IPS-15b (cell line): ENCODE measurements around the gene SRD5A2.
A peak's percentile ranks its signal among the peaks of the same experiment; 100 is the strongest.
"Not testable (repeated sequence)": the region's sequence is repeated elsewhere in the genome, so short reads cannot be mapped to it uniquely, and the experiment has no call there.

Experiments used
- H3K27me3 ChIP-seq: one replicate; pipeline ENCODE4 v1.6.1; 2013; ENCODE audit warnings: low read length; ENCODE audit not compliant: control insufficient read depth, insufficient read depth
- H3K36me3 ChIP-seq: one replicate; pipeline ENCODE4 v1.6.1; 2013; ENCODE audit warnings: low read length; ENCODE audit not compliant: control insufficient read depth, insufficient read depth
- H3K4me1 ChIP-seq: one replicate; pipeline ENCODE4 v1.6.1; 2013; ENCODE audit warnings: mild to moderate bottlenecking, low read length; ENCODE audit not compliant: control insufficient read depth, insufficient read depth
- H3K4me3 ChIP-seq: one replicate; pipeline ENCODE4 v1.5.1; 2013; ENCODE audit warnings: low read depth, low read length
- H3K9ac ChIP-seq: one replicate; pipeline ENCODE4 v1.6.1; 2013; ENCODE audit warnings: low read depth, mild to moderate bottlenecking, low read length
- H3K9me3 ChIP-seq: one replicate; pipeline ENCODE4 v1.6.1; 2013; ENCODE audit warnings: mild to moderate bottlenecking, low read length; ENCODE audit not compliant: control insufficient read depth, insufficient read depth

Gene SRD5A2

GRCh38 chr2:31504311-31504710 lies 76.4 kb downstream of the SRD5A2 start:
- no peaks in the 10 kb centered on the region for H3K27me3 ChIP-seq
- no peaks in the 10 kb centered on the region for H3K4me1 ChIP-seq
- H3K4me3 ChIP-seq, result no peak overlapping the region
- no peaks in the 10 kb centered on the region for H3K36me3 ChIP-seq
- H3K9ac ChIP-seq, result no peak overlapping the region
- H3K9me3 ChIP-seq, result no peaks in the 10 kb centered on the region

- not testable (repeated sequence) for H3K36me3 ChIP-seq, H3K4me1 ChIP-seq, H3K27me3 ChIP-seq, H3K9me3 ChIP-seq
- H3K9ac ChIP-seq, result peak overlapping the region; percentile 81
- peak overlapping the region; percentile 83 for H3K4me3 ChIP-seq
Measured at GRCh38 chr2:31496451-31496874, 84.3 kb downstream of the SRD5A2 start.

GRCh38 chr2:31489339-31489738 lies 91.4 kb downstream of the SRD5A2 start:
- not testable (repeated sequence) for H3K36me3 ChIP-seq, H3K27me3 ChIP-seq, H3K9ac ChIP-seq, H3K4me1 ChIP-seq, H3K9me3 ChIP-seq, H3K4me3 ChIP-seq

- no peak overlapping the region for H3K9ac ChIP-seq
- H3K9me3 ChIP-seq, result no peaks in the 10 kb centered on the region
- no peak overlapping the region for H3K4me3 ChIP-seq
- no peaks in the 10 kb centered on the region for H3K4me1 ChIP-seq
- H3K36me3 ChIP-seq, result no peaks in the 10 kb centered on the region
- no peaks in the 10 kb centered on the region for H3K27me3 ChIP-seq
Measured at GRCh38 chr2:31483246-31483645, 97.5 kb downstream of the SRD5A2 start.

- H3K9ac ChIP-seq, result no peak overlapping the region
- no peaks in the 10 kb centered on the region for H3K4me1 ChIP-seq
- H3K9me3 ChIP-seq, result no peaks in the 10 kb centered on the region
- no peaks in the 10 kb centered on the region for H3K27me3 ChIP-seq
- no peaks in the 10 kb centered on the region for H3K36me3 ChIP-seq
- no peak overlapping the region for H3K4me3 ChIP-seq
Measured at GRCh38 chr2:31476511-31477180, 104.1 kb downstream of the SRD5A2 start.

GRCh38 chr2:31475692-31476091 lies 105.0 kb downstream of the SRD5A2 start:
- H3K4me1 ChIP-seq, result no peaks in the 10 kb centered on the region
- H3K9ac ChIP-seq, result no peak overlapping the region
- H3K9me3 ChIP-seq, result no peaks in the 10 kb centered on the region
- H3K27me3 ChIP-seq, result no peaks in the 10 kb centered on the region
- H3K4me3 ChIP-seq, result no peak overlapping the region
- no peaks in the 10 kb centered on the region for H3K36me3 ChIP-seq

GRCh38 chr2:31474296-31474695 lies 106.4 kb downstream of the SRD5A2 start:
- H3K27me3 ChIP-seq, result no peaks in the 10 kb centered on the region
- H3K36me3 ChIP-seq, result no peaks in the 10 kb centered on the region
- H3K9me3 ChIP-seq, result no peaks in the 10 kb centered on the region

More at GRCh38 chr2:31474296-31474695, 106.4 kb downstream of the SRD5A2 start:
- no peaks in the 10 kb centered on the region for H3K4me1 ChIP-seq
- H3K4me3 ChIP-seq, result no peak overlapping the region
- no peak overlapping the region for H3K9ac ChIP-seq
